HG02870 (cell line): ENCODE measurements around the gene SLC34A1.
"Not testable (repeated sequence)": the region's sequence is repeated elsewhere in the genome, so short reads cannot be mapped to it uniquely, and the experiment has no call there.

Source experiments
- ATAC-seq: cut with Tn5 transposase; IDR thresholded peaks from one replicate; pipeline ENCODE4 v1.9.1; 2021; ENCODE audit warnings: mild to moderate bottlenecking, moderate library complexity; ENCODE audit not compliant: unreplicated experiment

SLC34A1 gene

GRCh38 chr5:177405312-177405711 lies 21.1 kb downstream of the SLC34A1 start:
- no peak for ATAC-seq

DNA sequence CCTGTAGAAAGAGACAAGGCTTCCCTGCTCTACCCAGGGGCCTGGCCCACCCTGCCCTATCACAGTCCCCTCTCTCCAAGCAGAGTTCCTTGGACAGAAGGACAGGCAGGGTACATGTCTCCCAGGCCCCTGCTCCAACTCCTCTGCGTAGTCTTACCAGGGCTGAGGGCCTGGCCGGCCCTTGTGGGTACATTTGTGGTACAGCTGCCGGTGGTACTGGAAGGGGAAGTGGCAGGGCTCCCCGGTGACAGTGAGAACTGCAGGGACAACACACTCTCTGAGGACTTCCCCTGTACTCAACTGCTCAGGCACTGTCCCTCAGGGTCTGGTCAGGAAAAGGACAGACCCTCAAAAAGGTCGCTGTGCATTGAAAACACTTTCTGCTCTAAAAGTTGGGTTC lies 21.6 kb downstream of the SLC34A1 start:
- no peak for ATAC-seq

DNA sequence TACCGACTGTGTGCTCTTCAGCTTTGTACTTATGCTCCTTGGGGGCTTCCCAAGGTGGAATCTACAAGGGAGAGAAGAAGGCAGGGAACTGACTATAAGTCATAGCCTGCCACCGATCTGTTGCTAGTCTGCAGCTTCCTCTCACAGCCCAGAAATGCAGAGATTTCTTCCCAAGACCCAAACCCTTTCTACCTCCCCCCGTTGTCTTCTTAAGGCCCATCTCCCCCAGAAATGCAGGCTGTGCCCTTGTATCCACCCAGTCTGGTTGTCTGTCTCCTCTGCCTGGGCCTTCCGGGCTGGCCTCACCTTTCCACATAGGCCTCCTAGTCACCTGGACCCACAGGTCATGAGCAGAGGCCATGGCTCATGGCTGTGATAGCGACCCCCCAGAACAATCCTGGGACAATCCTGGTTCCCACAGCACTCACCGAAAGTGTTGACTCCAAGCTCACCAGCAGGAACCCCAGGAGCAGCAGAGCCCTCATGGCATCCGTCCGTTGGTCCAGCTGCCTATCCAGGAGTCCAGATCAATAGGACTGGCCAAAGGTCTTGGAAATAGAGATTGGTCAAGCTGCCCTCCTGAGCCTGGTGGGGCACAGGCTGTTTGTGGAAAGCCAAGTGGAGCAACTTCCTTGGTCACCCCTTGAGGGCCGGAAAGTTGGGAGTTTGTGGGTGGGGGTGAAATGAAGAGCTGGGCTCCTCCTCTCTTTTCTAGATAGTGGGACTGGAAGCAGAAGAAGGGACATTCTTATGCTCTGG lies 25.0 kb downstream of the SLC34A1 start, which contains the start of gene F12:
Gene F12, minus strand, starts transcription at position 522 of the 759 bp plus-strand sequence. Its CDS starts 37 bp downstream, at position 485.
- ATAC-seq, result no peak

DNA sequence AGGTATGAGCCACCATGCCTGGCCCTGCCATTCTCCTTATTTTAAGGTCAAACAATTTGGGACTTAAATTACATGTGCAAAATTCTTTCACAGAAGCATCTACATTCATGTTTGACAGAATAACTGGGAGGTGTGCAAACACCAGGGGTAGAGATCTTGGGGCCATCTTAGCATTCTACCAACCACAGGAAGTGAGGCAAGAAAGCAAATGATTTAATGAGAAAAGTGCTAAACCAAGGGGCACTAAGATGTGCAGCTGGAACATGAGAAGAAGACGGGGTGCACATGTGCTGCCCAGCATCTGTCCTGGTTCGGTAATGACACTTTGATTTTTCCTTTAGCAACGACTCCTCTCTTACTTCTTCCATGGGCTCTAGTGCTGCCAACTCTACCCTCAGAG lies 26.3 kb downstream of the SLC34A1 start:
- ATAC-seq, result no peak

DNA sequence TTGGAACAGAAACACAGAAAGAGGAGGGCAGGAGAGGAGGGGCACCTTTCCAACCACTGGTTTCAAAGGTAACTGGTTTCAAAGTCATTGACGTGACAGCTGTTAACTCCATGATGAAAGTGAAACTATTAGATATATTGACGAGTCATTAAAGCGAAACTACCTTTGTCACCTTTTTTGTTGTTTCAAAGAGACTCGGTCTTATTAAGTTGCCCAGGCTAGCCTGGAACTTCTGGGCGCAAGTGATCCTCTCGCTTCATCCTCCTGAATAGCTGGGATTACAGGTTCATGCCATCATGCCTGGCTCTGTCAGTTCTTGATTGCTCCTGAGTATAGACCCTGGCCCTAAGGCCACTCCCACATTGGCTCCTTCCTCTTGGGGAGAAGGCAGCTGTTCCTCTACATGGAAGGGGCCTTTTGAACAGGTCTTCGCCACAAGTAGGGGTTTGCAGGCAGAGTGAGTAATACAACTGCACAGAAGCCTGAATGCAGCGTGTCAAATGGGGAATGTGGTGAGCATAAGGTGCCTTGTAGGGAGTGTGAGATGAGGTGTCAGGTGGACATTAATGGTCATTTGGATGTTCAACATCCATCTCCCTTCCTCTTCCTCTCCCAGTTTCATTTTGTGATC lies 28.5 kb downstream of the SLC34A1 start:
- ATAC-seq, result no peak

- no peak for ATAC-seq
These were observed 30.2 kb downstream of the SLC34A1 start for GRCh38 chr5:177414481-177414880.

- ATAC-seq, result not testable (repeated sequence)
These were observed 32.8 kb downstream of the SLC34A1 start for GRCh38 chr5:177417081-177417480.

DNA sequence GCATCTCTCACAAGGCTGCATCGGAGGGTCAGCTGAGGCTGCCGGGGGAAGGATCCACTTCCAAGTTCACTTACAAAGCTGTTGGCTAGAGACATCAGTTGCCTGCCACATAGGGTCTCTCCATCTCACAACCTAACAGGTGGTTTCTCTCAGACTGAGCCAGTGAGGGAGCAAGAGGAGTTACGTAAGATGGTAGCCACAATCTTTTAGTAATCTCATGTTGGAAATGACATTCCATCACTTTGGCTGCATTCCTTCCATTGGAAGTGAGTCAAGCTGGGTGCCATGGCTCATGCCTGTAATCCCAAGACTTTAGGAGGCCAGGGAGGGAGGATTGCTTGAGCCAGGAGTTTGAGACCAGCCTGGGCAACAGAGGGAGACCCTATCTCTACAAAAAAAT lies 34.8 kb downstream of the SLC34A1 start:
- ATAC-seq, result no peak

DNA sequence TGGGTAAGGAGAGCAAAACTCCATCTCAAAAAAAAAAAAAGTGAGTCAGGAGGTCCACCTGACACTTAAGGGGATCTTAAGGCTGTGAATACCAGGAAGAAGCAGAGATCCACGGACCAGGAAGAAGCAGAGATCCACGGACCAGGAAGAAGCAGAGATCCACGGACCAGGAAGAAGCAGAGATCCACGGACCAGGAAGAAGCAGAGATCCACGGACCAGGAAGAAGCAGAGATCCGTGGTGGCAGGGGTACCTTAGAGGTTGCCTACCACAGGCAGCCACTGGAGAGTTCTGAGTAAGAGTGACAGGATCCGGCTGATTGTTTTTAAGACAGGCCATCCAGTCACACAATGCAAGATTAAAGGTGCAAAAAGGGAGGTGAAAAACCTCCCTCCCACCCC lies 36.2 kb downstream of the SLC34A1 start:
- not testable (repeated sequence) for ATAC-seq

GRCh38 chr5:177421062-177421798 lies 37.0 kb downstream of the SLC34A1 start:
- ATAC-seq, result no peak

DNA sequence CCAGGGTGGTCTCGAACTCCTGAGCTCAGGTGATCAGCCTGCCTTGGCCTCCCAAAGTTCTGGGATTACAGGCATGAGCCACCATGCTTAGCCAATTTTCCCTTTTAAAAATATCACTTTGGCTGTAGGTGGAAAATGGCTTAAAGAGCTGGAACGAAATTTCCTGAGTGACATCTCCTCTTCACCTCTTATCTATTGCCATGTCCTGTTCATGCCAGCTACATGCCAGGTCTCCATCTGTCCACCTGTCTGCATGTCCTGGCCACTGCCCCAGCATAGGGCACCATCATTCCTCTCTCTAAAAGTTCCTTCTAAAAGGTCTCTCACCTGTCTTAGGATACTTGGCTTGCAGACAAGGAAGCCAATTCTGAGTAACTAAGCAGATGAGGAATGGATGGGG lies 39.4 kb downstream of the SLC34A1 start:
- ATAC-seq, result no peak

- ATAC-seq, result no peak
These were observed 41.1 kb downstream of the SLC34A1 start for GRCh38 chr5:177425196-177425800.

GRCh38 chr5:177425801-177426565 lies 41.7 kb downstream of the SLC34A1 start:
- peak; percentile 79 for ATAC-seq

GRCh38 chr5:177426566-177427210 lies 42.5 kb downstream of the SLC34A1 start, which contains the start of gene GRK6:
GRK6 (plus strand) TSS chr5:177426676; CDS start chr5:177426846, 170 bp downstream.
- ATAC-seq, result no peak

- ATAC-seq, result no peak
These were observed 43.1 kb downstream of the SLC34A1 start for GRCh38 chr5:177427211-177427822.

DNA sequence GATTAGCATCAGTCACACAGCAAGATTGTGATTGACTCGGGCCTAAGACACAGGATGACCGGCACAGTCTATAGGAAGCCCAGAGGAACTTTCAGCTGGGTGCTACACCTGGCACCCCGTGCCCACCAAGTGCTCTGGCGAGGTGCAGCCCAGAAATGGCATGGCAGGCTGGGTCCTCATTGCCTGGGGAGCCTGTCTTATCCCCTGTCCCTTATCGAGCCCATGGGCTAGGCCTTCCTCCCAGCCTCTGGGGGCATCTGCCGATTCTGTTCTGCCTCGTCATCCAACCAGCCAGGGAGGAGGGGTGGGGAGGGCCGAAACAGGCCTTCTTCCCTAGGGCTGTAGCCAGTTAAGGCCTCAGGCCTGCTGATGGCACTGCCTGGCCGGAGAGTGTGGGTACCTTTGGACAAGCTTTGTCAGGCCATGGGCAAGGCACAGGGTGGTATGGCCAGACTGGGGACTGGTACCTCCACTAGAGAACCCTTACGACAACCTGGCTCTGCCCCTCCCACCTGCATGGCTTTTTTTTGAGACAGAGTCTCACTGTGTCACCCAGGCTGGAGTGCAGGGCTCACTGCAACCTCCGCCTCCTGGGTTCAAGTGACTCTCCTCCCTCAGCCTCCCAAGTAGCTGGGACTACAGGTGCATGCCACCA lies 43.8 kb downstream of the SLC34A1 start:
- ATAC-seq, result no peak

DNA sequence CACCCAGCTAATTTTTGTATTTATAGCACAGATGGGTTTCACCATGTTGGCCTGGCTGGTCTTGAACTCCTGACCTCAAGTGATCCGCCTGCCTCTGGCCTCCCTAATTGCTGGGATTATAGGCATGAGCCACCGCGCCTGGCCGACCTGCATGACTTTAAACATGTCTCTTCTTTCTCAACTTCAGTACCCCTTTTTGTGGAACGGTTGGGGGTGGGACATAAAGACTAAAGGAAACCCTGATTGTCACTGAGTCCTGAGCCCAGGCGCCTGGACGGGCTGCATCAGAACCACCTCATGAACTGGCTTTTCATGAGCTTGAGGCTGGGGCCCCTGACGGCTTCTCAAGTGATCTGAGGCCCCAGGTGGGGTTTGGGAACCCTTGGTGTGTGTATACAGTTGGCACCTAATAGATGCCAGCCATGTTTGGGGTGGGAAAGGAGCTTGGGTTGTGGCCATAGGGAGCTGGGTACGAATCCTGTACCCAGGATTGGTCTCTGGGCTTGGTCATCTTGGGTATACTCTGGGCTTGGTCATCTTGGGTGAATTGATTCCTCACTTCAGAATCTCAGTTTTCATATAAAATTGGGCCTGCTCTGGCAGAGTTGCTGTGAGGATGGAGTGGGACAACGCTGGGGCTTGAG lies 44.5 kb downstream of the SLC34A1 start:
- ATAC-seq, result no peak

DNA sequence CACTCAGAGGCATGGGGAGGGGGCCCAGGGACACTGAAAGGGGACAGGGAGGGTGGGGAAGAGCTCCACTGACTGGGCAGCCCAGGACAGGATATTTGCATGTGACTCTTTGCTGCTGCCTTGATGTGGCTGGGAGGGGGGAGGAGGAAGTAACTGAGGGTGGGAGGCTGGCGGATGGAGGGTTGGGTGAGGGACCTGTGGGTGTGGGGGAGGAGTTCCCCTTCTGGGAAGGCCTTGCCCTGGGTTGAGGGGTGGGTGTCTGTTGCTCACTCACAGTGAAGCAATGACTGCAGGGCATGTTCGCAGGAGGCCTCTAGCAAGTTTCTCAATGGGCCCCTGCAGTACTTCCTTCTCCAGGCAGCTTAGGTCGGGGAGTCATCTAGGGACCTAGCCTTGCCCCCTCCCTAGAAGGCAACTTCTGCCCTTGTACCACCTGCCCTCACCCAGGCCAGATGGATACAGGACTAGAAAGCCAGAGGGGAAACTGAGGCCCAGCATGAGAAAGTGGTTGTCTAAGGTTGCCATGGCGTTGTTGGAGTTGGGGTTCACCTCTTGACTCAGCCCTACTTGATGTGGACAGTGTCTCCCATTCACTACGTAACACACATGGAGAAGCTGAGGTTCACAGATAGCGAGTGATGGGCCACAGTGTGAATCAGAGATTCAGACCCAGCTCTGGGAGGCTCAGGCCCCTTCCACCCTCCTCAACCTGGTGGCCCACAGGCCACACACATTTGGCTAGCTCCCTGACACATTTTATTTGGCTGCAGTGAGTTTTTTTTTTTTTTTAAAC lies 45.2 kb downstream of the SLC34A1 start:
- no peak for ATAC-seq
